Erythroblast (primary cell): Measurements from ENCODE around the gene SERPINF2.
"Not testable (repeated sequence)": the region's sequence is repeated elsewhere in the genome, so short reads cannot be mapped to it uniquely, and the experiment has no call there.

Experiments used
- GATA1 ChIP-seq: IDR thresholded peaks from 2 replicates; pipeline ENCODE4 v1.6.1; 2011; ENCODE audit warnings: low read depth, mild to moderate bottlenecking, control low read depth, low read length, moderate library complexity
- POLR2A ChIP-seq: IDR thresholded peaks from 2 replicates; pipeline ENCODE4 v1.6.1; 2011; ENCODE audit warnings: mild to moderate bottlenecking, low read length

GRCh38 chr17:1764705-1765104 is 22.0 kb downstream of the SERPINF2 start:
- TF ChIP-seq POLR2A, GATA1: not testable (repeated sequence)
